ENCODE results near the gene TK1. TPM values are rescaled to one million over a fixed set of nuclear protein-coding genes. Genes with fewer than 3 reads are reported as not detected.

TK1 gene
- total and polyA plus RNA-seq, 3 experiments from 2014 or later, result 2.2 to 86.2 (median 84.4) TPM

DNA sequence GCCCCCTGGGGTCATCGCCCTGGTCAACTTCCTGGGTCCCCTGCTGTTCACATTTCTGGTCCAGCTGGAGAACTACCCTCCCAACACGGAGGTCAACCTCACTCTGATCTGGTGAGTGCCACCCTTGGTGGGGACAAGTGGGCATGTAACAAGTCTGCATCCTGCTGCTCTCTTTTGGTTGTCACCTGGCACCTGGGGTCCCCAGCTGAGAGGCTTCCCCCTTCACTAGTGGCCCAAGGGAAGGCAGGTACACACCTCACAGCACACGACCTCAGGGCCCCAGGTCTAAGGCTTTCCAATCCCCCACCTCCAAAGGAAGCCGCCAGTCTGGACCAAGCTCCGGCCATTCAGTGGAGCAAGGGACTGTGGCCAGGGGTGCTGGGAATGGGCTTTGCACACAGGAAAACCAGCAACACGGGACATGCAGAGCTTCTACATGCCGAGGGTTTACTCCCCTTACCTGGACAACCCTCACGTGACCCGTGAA is 51.9 kb downstream of the TK1 start:
- peaks cover 0 to 3% of the 10 kb centered on the region in 2 donors for H3K27me3 Mint-ChIP-seq
- H3K36me3 ChIP-seq (ENCODE audit: insufficient read depth, low read length), result peaks cover 49% of the 10 kb centered on the region
- POLR2A ChIA-PET, result interaction anchor here (0.6 to 17.3 kb wide), 8 partner anchors 10 to 117 kb away, joined by 3 to 333 read pairs (median 5); partner anchors contain the start of genes TMC6 and TMC8

DNA sequence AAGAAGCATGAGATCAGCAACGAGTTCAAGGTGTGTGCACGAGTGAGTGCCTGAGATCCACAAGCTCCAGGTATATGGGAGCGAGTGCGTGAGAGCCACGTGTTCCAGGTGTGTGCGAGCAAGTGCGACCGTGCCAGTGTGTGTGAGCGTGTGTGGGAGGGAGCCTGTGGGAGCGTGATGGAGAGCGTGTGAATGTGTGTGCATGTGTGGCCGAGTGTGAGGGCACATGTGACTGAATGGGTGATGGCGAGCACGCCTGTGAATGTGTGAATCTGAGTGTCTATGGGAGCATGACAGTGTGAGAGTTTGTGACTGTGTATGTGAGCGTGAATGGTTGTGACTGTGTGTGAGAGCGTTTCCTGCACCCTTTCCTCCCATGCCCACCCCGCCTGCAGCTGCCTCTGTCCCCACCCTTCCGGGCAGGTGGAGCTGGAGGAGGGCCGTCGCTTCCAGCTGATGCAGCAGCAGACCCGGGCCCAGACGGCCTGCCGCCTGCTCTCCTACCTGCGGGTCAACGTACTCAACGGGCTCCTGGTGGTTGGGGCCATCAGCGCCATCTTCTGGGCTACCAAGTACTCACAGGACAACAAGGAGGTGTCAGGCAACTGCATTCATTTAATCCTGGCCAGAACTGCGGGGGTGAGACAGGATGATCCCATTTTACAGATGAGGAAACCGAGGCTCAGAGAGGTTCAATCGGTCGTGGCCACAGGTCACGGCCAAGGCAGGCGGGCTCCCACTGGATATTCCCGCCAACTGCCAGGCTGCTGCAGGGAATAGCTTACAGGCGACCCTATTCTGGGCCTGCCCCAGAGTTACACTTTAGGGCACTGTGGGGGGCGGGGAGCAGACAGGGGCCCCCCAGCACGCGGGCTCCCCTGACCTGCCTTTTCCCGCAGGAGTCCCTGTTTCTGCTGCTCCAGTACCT is 52.6 kb downstream of the TK1 start:
- Mint-ChIP-seq H3K4me1 (peaks cover 62 to 80% (median 70%) of the 10 kb centered on the region in 3 donors), H3K27ac (peak overlapping the region; percentile 71 to 95 (median 88)), H3K4me3 (peak overlapping the region; percentile 79 to 100 (median 85)), H3K9me3 (peaks cover 0 to 2% (median 0%) of the 10 kb centered on the region in 5 donors), H3K36me3 (peaks cover 7 to 67% (median 15%) of the 10 kb centered on the region in 3 donors), H3K27me3 (peaks cover 0 to 3% of the 10 kb centered on the region in 2 donors)
- Histone ChIP-seq H3K4me3 (ENCODE audit: low read length) (peak overlapping the region; percentile 96), H3K9me3 (ENCODE audit: low read length) (no peaks in the 10 kb centered on the region), H3K27ac (ENCODE audit: low read depth, low read length) (no peak overlapping the region), H3K27me3 (ENCODE audit: insufficient read depth, low read length, poor library complexity, severe bottlenecking) (no peaks in the 10 kb centered on the region), H3K36me3 (ENCODE audit: insufficient read depth, low read length) (peaks cover 49% of the 10 kb centered on the region), H3K4me1 (ENCODE audit: insufficient read depth, low read length) (peaks cover 79% of the 10 kb centered on the region)
- DNase-seq, result peak; percentile 73 to 90 (median 84)
- ChIA-PET CTCF (interaction anchor here (0.7 to 8.1 kb wide), 15 partner anchors 8 to 116 kb away, joined by 3 to 100 read pairs (median 7); partner anchors contain the start of gene TMC6), POLR2A (interaction anchor here (0.9 to 17.3 kb wide), 7 partner anchors 10 to 117 kb away, joined by 3 to 333 read pairs (median 5); partner anchors contain the start of genes TMC6 and TMC8)

More for the DNA sequence above, 51.9 kb downstream of the TK1 start:
- H3K27ac ChIP-seq (ENCODE audit: low read depth, low read length), result no peak overlapping the region
- CTCF ChIA-PET, result interaction anchor here (0.7 to 8.1 kb wide), 14 partner anchors 9 to 116 kb away, joined by 3 to 100 read pairs (median 8); partner anchors contain the start of gene TMC6
- Mint-ChIP-seq H3K36me3 (peaks cover 7 to 67% (median 15%) of the 10 kb centered on the region in 3 donors), H3K9me3 (peaks cover 0 to 2% (median 0%) of the 10 kb centered on the region in 5 donors), H3K27ac (peak overlapping the region in 3 of 8 donors; percentile 1 to 71 (median 41)), H3K4me1 (peaks cover 60 to 77% (median 68%) of the 10 kb centered on the region in 3 donors), H3K4me3 (peak overlapping the region in 1 of 7 donors; percentile 51)
- peaks cover 78% of the 10 kb centered on the region for H3K4me1 ChIP-seq (ENCODE audit: insufficient read depth, low read length)
- no peak for DNase-seq
- no peaks in the 10 kb centered on the region for H3K9me3 ChIP-seq (ENCODE audit: low read length)
- H3K4me3 ChIP-seq (ENCODE audit: low read length), result no peak overlapping the region
- H3K27me3 ChIP-seq (ENCODE audit: insufficient read depth, low read length, poor library complexity, severe bottlenecking), result no peaks in the 10 kb centered on the region

DNA sequence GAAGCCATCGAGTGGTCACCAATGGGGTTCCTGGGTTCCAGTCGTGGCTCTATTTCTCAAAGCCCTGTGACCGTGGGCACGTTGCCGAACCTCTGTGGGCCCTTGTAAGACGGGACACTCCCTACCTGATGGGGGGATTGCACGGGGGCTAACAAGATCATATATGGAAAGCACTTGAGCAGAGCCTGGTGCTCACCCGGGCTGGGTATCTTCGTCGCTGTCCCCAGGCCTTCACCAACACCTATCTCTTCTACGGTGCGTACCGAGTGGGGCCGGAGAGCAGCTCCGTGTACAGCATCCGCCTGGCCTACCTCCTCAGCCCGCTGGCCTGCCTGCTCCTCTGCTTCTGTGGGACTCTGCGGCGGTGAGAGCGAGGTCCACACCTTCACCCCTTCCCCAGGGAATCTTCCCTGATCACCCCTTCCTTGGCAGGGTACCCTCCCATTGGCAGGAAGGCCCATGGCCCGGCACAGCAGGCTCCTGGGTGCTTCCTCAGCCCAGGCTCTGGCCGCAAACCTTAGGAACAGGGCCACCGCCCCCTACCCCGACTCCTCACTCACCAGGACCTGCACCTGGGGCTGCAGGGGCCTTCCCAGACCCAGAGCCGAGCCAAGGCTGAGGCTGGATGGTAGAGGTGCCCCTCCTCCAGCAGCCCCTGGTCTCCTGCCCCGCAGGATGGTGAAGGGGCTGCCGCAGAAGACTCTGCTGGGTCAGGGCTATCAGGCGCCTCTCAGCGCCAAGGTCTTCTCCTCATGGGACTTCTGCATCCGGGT is 53.5 kb downstream of the TK1 start:
- Mint-ChIP-seq H3K4me1 (peaks cover 62 to 77% (median 68%) of the 10 kb centered on the region in 3 donors), H3K4me3 (peak overlapping the region; percentile 79 to 100 (median 85)), H3K36me3 (peaks cover 7 to 67% (median 15%) of the 10 kb centered on the region in 3 donors), H3K9me3 (peaks cover 0 to 2% (median 0%) of the 10 kb centered on the region in 5 donors), H3K27ac (peak overlapping the region; percentile 71 to 95 (median 88)), H3K27me3 (peaks cover 0 to 3% of the 10 kb centered on the region in 2 donors)
- Histone ChIP-seq H3K4me3 (ENCODE audit: low read length) (peak overlapping the region; percentile 96), H3K27me3 (ENCODE audit: insufficient read depth, low read length, poor library complexity, severe bottlenecking) (no peaks in the 10 kb centered on the region), H3K36me3 (ENCODE audit: insufficient read depth, low read length) (peaks cover 49% of the 10 kb centered on the region), H3K27ac (ENCODE audit: low read depth, low read length) (peak overlapping the region; percentile 57), H3K4me1 (ENCODE audit: insufficient read depth, low read length) (peaks cover 76% of the 10 kb centered on the region), H3K9me3 (ENCODE audit: low read length) (no peaks in the 10 kb centered on the region)
- ChIA-PET CTCF (interaction anchor here (1.0 to 8.1 kb wide), 10 partner anchors 7 to 117 kb away, joined by 3 to 100 read pairs (median 11); partner anchors contain the start of gene TMC6), POLR2A (interaction anchor here (0.9 to 17.3 kb wide), 6 partner anchors 9 to 118 kb away, joined by 3 to 333 read pairs (median 6); partner anchors contain the start of genes TMC6 and TMC8)
- DNase-seq, result no peak

DNA sequence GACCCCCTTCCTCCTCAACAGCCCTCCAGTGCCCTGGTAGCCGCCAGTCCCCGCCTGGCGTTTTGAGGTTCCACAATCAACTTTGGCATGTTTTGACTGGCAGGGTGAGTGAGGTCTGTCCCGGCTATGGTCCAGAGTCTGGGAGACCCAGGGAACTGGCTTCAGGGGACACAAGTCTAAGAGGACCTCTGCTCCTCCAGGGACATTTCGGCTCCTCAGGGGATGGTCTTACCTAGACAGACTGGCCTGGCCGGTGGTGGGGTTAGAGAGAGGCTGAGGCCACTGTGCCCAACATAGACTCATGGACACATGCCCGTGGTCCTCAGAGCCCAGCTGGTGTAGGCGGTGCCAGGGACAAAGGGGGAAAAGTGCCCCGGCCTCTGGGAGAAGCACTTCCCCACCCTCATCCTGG is 54.1 kb downstream of the TK1 start:
- Histone ChIP-seq H3K4me1 (ENCODE audit: insufficient read depth, low read length) (peaks cover 70% of the 10 kb centered on the region), H3K36me3 (ENCODE audit: insufficient read depth, low read length) (peaks cover 49% of the 10 kb centered on the region), H3K27ac (ENCODE audit: low read depth, low read length) (peak overlapping the region; percentile 57), H3K4me3 (ENCODE audit: low read length) (peak overlapping the region; percentile 96), H3K9me3 (ENCODE audit: low read length) (no peaks in the 10 kb centered on the region), H3K27me3 (ENCODE audit: insufficient read depth, low read length, poor library complexity, severe bottlenecking) (no peaks in the 10 kb centered on the region)
- H3K27ac Mint-ChIP-seq, result peak overlapping the region; percentile 68 to 95 (median 84)
- H3K9me3 Mint-ChIP-seq, result peaks cover 0 to 2% (median 0%) of the 10 kb centered on the region in 5 donors
- CTCF ChIA-PET, result interaction anchor here (1.0 to 8.1 kb wide), 3 partner anchors 7 to 13 kb away, joined by 3 to 75 read pairs (median 45); partner anchors contain the start of gene TMC6
- no peak for DNase-seq
- peaks cover 61 to 71% (median 63%) of the 10 kb centered on the region in 3 donors for H3K4me1 Mint-ChIP-seq
- peaks cover 0 to 3% of the 10 kb centered on the region in 2 donors for H3K27me3 Mint-ChIP-seq
- peak overlapping the region; percentile 79 to 100 (median 85) for H3K4me3 Mint-ChIP-seq
- H3K36me3 Mint-ChIP-seq, result peaks cover 7 to 68% (median 15%) of the 10 kb centered on the region in 3 donors
- POLR2A ChIA-PET, result interaction anchor here (1.0 to 17.3 kb wide), 3 partner anchors 8 to 22 kb away, joined by 3 to 333 read pairs (median 4); partner anchors contain the start of genes TMC6 and TMC8

DNA sequence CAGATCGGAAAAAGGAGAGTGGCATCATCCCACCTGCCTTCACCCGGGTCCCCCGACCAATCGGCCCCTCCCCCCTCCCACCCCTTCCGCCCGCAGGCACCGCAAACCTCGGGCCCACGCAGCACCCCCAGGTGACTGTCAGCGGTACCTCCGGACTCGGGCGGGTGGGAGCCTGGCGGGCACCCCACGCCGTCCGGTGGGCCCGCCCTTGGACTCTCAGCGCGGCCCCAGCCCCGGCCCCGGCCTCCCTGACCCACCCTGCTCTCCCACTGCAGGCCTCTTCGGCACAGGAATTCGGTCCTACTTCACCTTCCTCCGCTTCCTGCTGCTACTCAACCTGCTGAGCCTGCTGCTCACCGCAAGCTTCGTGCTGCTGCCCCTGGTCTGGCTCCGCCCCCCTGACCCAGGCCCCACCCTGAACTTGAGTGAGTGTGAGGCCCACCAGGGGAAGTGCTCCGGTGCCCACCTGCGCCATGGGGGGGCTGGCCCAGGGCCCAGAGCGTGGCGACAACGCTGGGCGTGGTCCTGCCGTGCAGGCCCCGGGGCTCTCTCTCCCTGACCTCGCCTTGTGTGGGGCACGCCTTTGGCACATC is 54.7 kb downstream of the TK1 start:
- DNase-seq, result peak; percentile 60 to 90 (median 83)
- peaks cover 0 to 2% (median 0%) of the 10 kb centered on the region in 5 donors for H3K9me3 Mint-ChIP-seq
- Histone ChIP-seq H3K27ac (ENCODE audit: low read depth, low read length) (peak overlapping the region; percentile 57), H3K4me3 (ENCODE audit: low read length) (peak overlapping the region; percentile 96), H3K9me3 (ENCODE audit: low read length) (no peaks in the 10 kb centered on the region), H3K4me1 (ENCODE audit: insufficient read depth, low read length) (peaks cover 64% of the 10 kb centered on the region), H3K27me3 (ENCODE audit: insufficient read depth, low read length, poor library complexity, severe bottlenecking) (no peaks in the 10 kb centered on the region), H3K36me3 (ENCODE audit: insufficient read depth, low read length) (peaks cover 49% of the 10 kb centered on the region)
- CTCF ChIA-PET, result interaction anchor here (1.0 kb wide), 1 partner anchor 12 kb away, joined by 3 read pairs; no protein-coding TSS in a partner anchor
- H3K4me3 Mint-ChIP-seq, result peak overlapping the region; percentile 79 to 100 (median 85)
- peaks cover 0 to 3% of the 10 kb centered on the region in 2 donors for H3K27me3 Mint-ChIP-seq
- peaks cover 7 to 70% (median 13%) of the 10 kb centered on the region in 3 donors for H3K36me3 Mint-ChIP-seq
- peak overlapping the region; percentile 71 to 95 (median 88) for H3K27ac Mint-ChIP-seq
- POLR2A ChIA-PET, result interaction anchor here (1.0 to 17.3 kb wide), 3 partner anchors 8 to 21 kb away, joined by 3 to 333 read pairs (median 4); partner anchors contain the start of genes TMC6 and TMC8
- H3K4me1 Mint-ChIP-seq, result peaks cover 56 to 67% (median 58%) of the 10 kb centered on the region in 3 donors

DNA sequence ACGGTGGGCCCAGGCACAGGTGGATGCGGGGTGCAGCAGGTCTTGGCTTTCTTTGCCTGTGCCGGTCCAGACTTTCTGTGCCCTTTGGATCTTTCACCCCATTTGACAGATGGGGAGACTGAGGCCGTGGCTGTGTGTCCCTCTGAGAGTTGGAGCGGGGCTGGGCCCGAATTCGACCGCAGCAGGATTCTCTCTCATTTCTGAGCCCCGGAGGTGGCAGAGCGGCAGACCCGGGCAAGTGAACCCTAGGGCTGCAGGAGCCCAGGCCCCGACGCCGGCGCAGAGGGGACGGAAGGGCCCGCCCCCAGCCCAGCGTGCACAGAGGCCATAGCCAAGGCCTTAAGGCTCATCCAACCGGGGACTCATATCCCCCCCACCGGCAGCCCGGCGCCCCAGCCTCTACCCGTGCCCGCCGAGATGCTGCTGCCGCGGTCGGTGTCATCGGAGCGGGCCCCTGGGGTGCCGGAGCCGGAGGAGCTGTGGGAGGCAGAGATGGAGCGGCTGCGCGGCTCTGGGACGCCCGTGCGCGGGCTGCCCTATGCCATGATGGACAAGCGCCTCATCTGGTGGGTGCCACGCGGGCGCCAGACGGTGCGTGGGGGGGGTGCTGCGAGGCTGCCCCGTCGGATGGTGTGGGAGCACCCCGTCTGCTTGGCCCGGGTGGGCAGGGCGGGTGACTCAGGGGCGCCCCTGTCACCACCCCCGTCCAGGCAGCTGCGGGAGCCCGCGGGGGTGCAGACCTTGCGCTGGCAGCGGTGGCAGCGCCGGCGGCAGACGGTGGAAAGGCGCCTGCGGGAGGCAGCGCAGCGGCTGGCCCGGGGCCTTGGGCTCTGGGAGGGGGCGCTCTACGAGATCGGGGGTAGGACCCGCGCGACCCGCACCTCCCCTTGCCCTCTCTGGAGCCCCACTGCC is 55.4 kb downstream of the TK1 start:
- Mint-ChIP-seq H3K9me3 (peaks cover 0 to 2% (median 0%) of the 10 kb centered on the region in 5 donors), H3K4me1 (peaks cover 51 to 67% (median 58%) of the 10 kb centered on the region in 3 donors), H3K27me3 (peaks cover 0 to 3% of the 10 kb centered on the region in 2 donors), H3K36me3 (peaks cover 7 to 67% (median 13%) of the 10 kb centered on the region in 3 donors), H3K4me3 (peak overlapping the region; percentile 86 to 100 (median 99)), H3K27ac (peak overlapping the region; percentile 95 to 98 (median 96))
- Histone ChIP-seq H3K27ac (ENCODE audit: low read depth, low read length) (peak overlapping the region; percentile 70), H3K4me1 (ENCODE audit: insufficient read depth, low read length) (peaks cover 63% of the 10 kb centered on the region), H3K27me3 (ENCODE audit: insufficient read depth, low read length, poor library complexity, severe bottlenecking) (no peaks in the 10 kb centered on the region), H3K9me3 (ENCODE audit: low read length) (no peaks in the 10 kb centered on the region), H3K36me3 (ENCODE audit: insufficient read depth, low read length) (peaks cover 43% of the 10 kb centered on the region), H3K4me3 (ENCODE audit: low read length) (peak overlapping the region; percentile 96)
- ChIA-PET CTCF (interaction anchor here (1.0 to 2.1 kb wide), 7 partner anchors 9 to 45 kb away, joined by 3 to 11 read pairs (median 4); no protein-coding TSS in a partner anchor), POLR2A (interaction anchor here (0.6 to 17.3 kb wide), 6 partner anchors 6 to 686 kb away, joined by 3 to 333 read pairs (median 58); partner anchors contain the start of genes TMC6 and TMC8)
- DNase-seq, result peak; percentile 41 to 77 (median 51)
